GM18520 (cell line): ENCODE measurements around the gene RASGRP3.

Source experiments
- ATAC-seq: cut with Tn5 transposase; IDR thresholded peaks from one replicate; pipeline ENCODE4 v1.9.1; 2021; ENCODE audit not compliant: unreplicated experiment

RASGRP3 gene

GRCh38 chr2:33577084-33577483 lies 100.6 kb downstream of the RASGRP3 start:
- no peak for ATAC-seq

GRCh38 chr2:33577668-33578067 lies 101.2 kb downstream of the RASGRP3 start:
- ATAC-seq = no peak

- no peak for ATAC-seq
Measured at GRCh38 chr2:33579227-33579626, 102.8 kb downstream of the RASGRP3 start.

GRCh38 chr2:33581872-33582271 lies 105.4 kb downstream of the RASGRP3 start:
- no peak for ATAC-seq

- ATAC-seq = peak; percentile 64
Measured at GRCh38 chr2:33583194-33583938, 106.9 kb downstream of the RASGRP3 start.

GRCh38 chr2:33586766-33587165 lies 110.3 kb downstream of the RASGRP3 start:
- no peak for ATAC-seq

- no peak for ATAC-seq
Measured at GRCh38 chr2:33588232-33588631, 111.8 kb downstream of the RASGRP3 start.

- ATAC-seq = no peak
Measured at GRCh38 chr2:33589444-33589843, 113.0 kb downstream of the RASGRP3 start.

GRCh38 chr2:33595385-33595784 lies 118.9 kb downstream of the RASGRP3 start:
- no peak for ATAC-seq

- ATAC-seq = no peak
Measured at GRCh38 chr2:33597026-33597425, 120.6 kb downstream of the RASGRP3 start.

- peak; percentile 40 for ATAC-seq
Measured at GRCh38 chr2:33598561-33599174, 122.2 kb downstream of the RASGRP3 start.

GRCh38 chr2:33599175-33599942 lies 122.9 kb downstream of the RASGRP3 start, which contains the start of gene FAM98A:
Gene FAM98A, minus strand, starts transcription at chr2:33599299. Its CDS starts 78 bp downstream, at chr2:33599221.
- peak; percentile 85 for ATAC-seq

GRCh38 chr2:33599943-33600192 lies 123.4 kb downstream of the RASGRP3 start:
- ATAC-seq = no peak

- no peak for ATAC-seq
Measured at GRCh38 chr2:33602201-33602830, 125.9 kb downstream of the RASGRP3 start.

- ATAC-seq = no peak
Measured at GRCh38 chr2:33603416-33603815, 127.0 kb downstream of the RASGRP3 start.

- no peak for ATAC-seq
Measured at GRCh38 chr2:33605056-33605455, 128.6 kb downstream of the RASGRP3 start.

- no peak for ATAC-seq
Measured at GRCh38 chr2:33606100-33606499, 129.7 kb downstream of the RASGRP3 start.

- ATAC-seq = no peak
Measured at GRCh38 chr2:33606622-33607021, 130.2 kb downstream of the RASGRP3 start.

- no peak for ATAC-seq
Measured at GRCh38 chr2:33607251-33607721, 130.8 kb downstream of the RASGRP3 start.

- ATAC-seq = no peak
Measured at GRCh38 chr2:33607905-33608304, 131.5 kb downstream of the RASGRP3 start.

- ATAC-seq = no peak
Measured at GRCh38 chr2:33614190-33614589, 137.7 kb downstream of the RASGRP3 start.
